ENCODE data around the gene ITIH4.

The ITIH4 gene

GRCh38 chr3:52829906-52830463, 487 bp downstream of the ITIH4 start:
- Histone ChIP-seq H3K4me3 (ENCODE audit: low read depth in 1 of 2, low read length in 2 of 2) (no peak overlapping the region), H3K27me3 (ENCODE audit: low read depth, low read length) (no peaks in the 10 kb centered on the region), H3K36me3 (ENCODE audit: control insufficient read depth in 1 of 2, insufficient read depth in 2 of 2, low read length in 2 of 2) (peaks cover 0 to 9% of the 10 kb centered on the region in 2 donors)

GRCh38 chr3:52829482-52829881, 990 bp downstream of the ITIH4 start:
- H3K9me3 ChIP-seq (ENCODE audit: control insufficient read depth in 1 of 2, low read length in 2 of 2): no peaks in the 10 kb centered on the region
- H3K4me1 ChIP-seq (ENCODE audit: control insufficient read depth in 1 of 2, insufficient read depth in 2 of 2, low read length in 2 of 2): peaks cover 0 to 3% of the 10 kb centered on the region in 2 donors
- no peak overlapping the region for H3K4me3 ChIP-seq (ENCODE audit: low read depth in 1 of 2, low read length in 2 of 2)
- H3K27ac ChIP-seq (ENCODE audit: low read length): no peak overlapping the region
- H3K27me3 ChIP-seq (ENCODE audit: low read depth, low read length): no peaks in the 10 kb centered on the region
- peaks cover 0 to 9% of the 10 kb centered on the region in 2 donors for H3K36me3 ChIP-seq (ENCODE audit: control insufficient read depth in 1 of 2, insufficient read depth in 2 of 2, low read length in 2 of 2)

More at GRCh38 chr3:52829906-52830463, 487 bp downstream of the ITIH4 start:
- H3K9me3 ChIP-seq (ENCODE audit: control insufficient read depth in 1 of 2, low read length in 2 of 2): no peaks in the 10 kb centered on the region
- no peak overlapping the region for H3K27ac ChIP-seq (ENCODE audit: low read length)
- peaks cover 0 to 8% of the 10 kb centered on the region in 2 donors for H3K4me1 ChIP-seq (ENCODE audit: control insufficient read depth in 1 of 2, insufficient read depth in 2 of 2, low read length in 2 of 2)

- H3K4me1 ChIP-seq (ENCODE audit: control insufficient read depth in 1 of 2, insufficient read depth in 2 of 2, low read length in 2 of 2): no peaks in the 10 kb centered on the region
- H3K36me3 ChIP-seq (ENCODE audit: control insufficient read depth in 1 of 2, insufficient read depth in 2 of 2, low read length in 2 of 2): peaks cover 0 to 16% of the 10 kb centered on the region in 2 donors
- no peaks in the 10 kb centered on the region for H3K9me3 ChIP-seq (ENCODE audit: control insufficient read depth in 1 of 2, low read length in 2 of 2)
- H3K27me3 ChIP-seq (ENCODE audit: low read depth, low read length): no peaks in the 10 kb centered on the region
- H3K27ac ChIP-seq (ENCODE audit: low read length): no peak overlapping the region
- no peak overlapping the region for H3K4me3 ChIP-seq (ENCODE audit: low read depth in 1 of 2, low read length in 2 of 2)
Measured at GRCh38 chr3:52827866-52828376, 2.6 kb downstream of the ITIH4 start.

GRCh38 chr3:52827441-52827840, 3.0 kb downstream of the ITIH4 start:
- H3K27ac ChIP-seq (ENCODE audit: low read length): no peak overlapping the region
- no peaks in the 10 kb centered on the region for H3K9me3 ChIP-seq (ENCODE audit: control insufficient read depth in 1 of 2, low read length in 2 of 2)
- H3K4me1 ChIP-seq (ENCODE audit: control insufficient read depth in 1 of 2, insufficient read depth in 2 of 2, low read length in 2 of 2): no peaks in the 10 kb centered on the region
- H3K27me3 ChIP-seq (ENCODE audit: low read depth, low read length): no peaks in the 10 kb centered on the region
- no peak overlapping the region for H3K4me3 ChIP-seq (ENCODE audit: low read depth in 1 of 2, low read length in 2 of 2)
- peaks cover 0 to 15% of the 10 kb centered on the region in 2 donors for H3K36me3 ChIP-seq (ENCODE audit: control insufficient read depth in 1 of 2, insufficient read depth in 2 of 2, low read length in 2 of 2)

- no peak overlapping the region for H3K27ac ChIP-seq (ENCODE audit: low read length)
- H3K27me3 ChIP-seq (ENCODE audit: low read depth, low read length): no peaks in the 10 kb centered on the region
- H3K9me3 ChIP-seq (ENCODE audit: control insufficient read depth in 1 of 2, low read length in 2 of 2): no peaks in the 10 kb centered on the region
- no peak overlapping the region for H3K4me3 ChIP-seq (ENCODE audit: low read depth in 1 of 2, low read length in 2 of 2)
- H3K4me1 ChIP-seq (ENCODE audit: control insufficient read depth in 1 of 2, insufficient read depth in 2 of 2, low read length in 2 of 2): no peaks in the 10 kb centered on the region
- peaks cover 0 to 15% of the 10 kb centered on the region in 2 donors for H3K36me3 ChIP-seq (ENCODE audit: control insufficient read depth in 1 of 2, insufficient read depth in 2 of 2, low read length in 2 of 2)
Measured at GRCh38 chr3:52824037-52824436, 6.4 kb downstream of the ITIH4 start.

GRCh38 chr3:52822363-52822762, 8.1 kb downstream of the ITIH4 start:
- Histone ChIP-seq H3K4me1 (ENCODE audit: control insufficient read depth in 1 of 2, insufficient read depth in 2 of 2, low read length in 2 of 2) (no peaks in the 10 kb centered on the region), H3K9me3 (ENCODE audit: control insufficient read depth in 1 of 2, low read length in 2 of 2) (no peaks in the 10 kb centered on the region), H3K4me3 (ENCODE audit: low read depth in 1 of 2, low read length in 2 of 2) (no peak overlapping the region), H3K27me3 (ENCODE audit: low read depth, low read length) (no peaks in the 10 kb centered on the region), H3K27ac (ENCODE audit: low read length) (no peak overlapping the region), H3K36me3 (ENCODE audit: control insufficient read depth in 1 of 2, insufficient read depth in 2 of 2, low read length in 2 of 2) (peaks cover 0 to 15% of the 10 kb centered on the region in 2 donors)

GRCh38 chr3:52820736-52821135, 9.7 kb downstream of the ITIH4 start:
- Histone ChIP-seq H3K36me3 (ENCODE audit: control insufficient read depth in 1 of 2, insufficient read depth in 2 of 2, low read length in 2 of 2) (peaks cover 0 to 15% of the 10 kb centered on the region in 2 donors), H3K27me3 (ENCODE audit: low read depth, low read length) (no peaks in the 10 kb centered on the region), H3K9me3 (ENCODE audit: control insufficient read depth in 1 of 2, low read length in 2 of 2) (no peaks in the 10 kb centered on the region), H3K27ac (ENCODE audit: low read length) (no peak overlapping the region), H3K4me1 (ENCODE audit: control insufficient read depth in 1 of 2, insufficient read depth in 2 of 2, low read length in 2 of 2) (no peaks in the 10 kb centered on the region), H3K4me3 (ENCODE audit: low read depth in 1 of 2, low read length in 2 of 2) (no peak overlapping the region)

- H3K27ac ChIP-seq (ENCODE audit: low read length): no peak overlapping the region
- H3K36me3 ChIP-seq (ENCODE audit: control insufficient read depth in 1 of 2, insufficient read depth in 2 of 2, low read length in 2 of 2): peaks cover 0 to 15% of the 10 kb centered on the region in 2 donors
- no peaks in the 10 kb centered on the region for H3K27me3 ChIP-seq (ENCODE audit: low read depth, low read length)
- H3K4me3 ChIP-seq (ENCODE audit: low read depth in 1 of 2, low read length in 2 of 2): no peak overlapping the region
- H3K9me3 ChIP-seq (ENCODE audit: control insufficient read depth in 1 of 2, low read length in 2 of 2): no peaks in the 10 kb centered on the region
- no peaks in the 10 kb centered on the region for H3K4me1 ChIP-seq (ENCODE audit: control insufficient read depth in 1 of 2, insufficient read depth in 2 of 2, low read length in 2 of 2)
Measured at GRCh38 chr3:52819936-52820335, 10.5 kb downstream of the ITIH4 start.

- no peak overlapping the region for H3K27ac ChIP-seq (ENCODE audit: low read length)
- H3K4me1 ChIP-seq (ENCODE audit: control insufficient read depth in 1 of 2, insufficient read depth in 2 of 2, low read length in 2 of 2): no peaks in the 10 kb centered on the region
Measured at GRCh38 chr3:52817860-52818259, 12.6 kb downstream of the ITIH4 start.

GRCh38 chr3:52817221-52817620, 13.3 kb downstream of the ITIH4 start:
- H3K27me3 ChIP-seq (ENCODE audit: low read depth, low read length): no peaks in the 10 kb centered on the region
- no peaks in the 10 kb centered on the region for H3K4me1 ChIP-seq (ENCODE audit: control insufficient read depth in 1 of 2, insufficient read depth in 2 of 2, low read length in 2 of 2)
- H3K9me3 ChIP-seq (ENCODE audit: control insufficient read depth in 1 of 2, low read length in 2 of 2): no peaks in the 10 kb centered on the region
- H3K36me3 ChIP-seq (ENCODE audit: control insufficient read depth in 1 of 2, insufficient read depth in 2 of 2, low read length in 2 of 2): no peaks in the 10 kb centered on the region
- H3K27ac ChIP-seq (ENCODE audit: low read length): no peak overlapping the region
- H3K4me3 ChIP-seq (ENCODE audit: low read depth in 1 of 2, low read length in 2 of 2): no peak overlapping the region

More at GRCh38 chr3:52817860-52818259, 12.6 kb downstream of the ITIH4 start:
- Histone ChIP-seq H3K36me3 (ENCODE audit: control insufficient read depth in 1 of 2, insufficient read depth in 2 of 2, low read length in 2 of 2) (peaks cover 0 to 2% of the 10 kb centered on the region in 2 donors), H3K4me3 (ENCODE audit: low read depth in 1 of 2, low read length in 2 of 2) (no peak overlapping the region), H3K9me3 (ENCODE audit: control insufficient read depth in 1 of 2, low read length in 2 of 2) (no peaks in the 10 kb centered on the region), H3K27me3 (ENCODE audit: low read depth, low read length) (no peaks in the 10 kb centered on the region)

- H3K36me3 ChIP-seq (ENCODE audit: control insufficient read depth in 1 of 2, insufficient read depth in 2 of 2, low read length in 2 of 2): no peaks in the 10 kb centered on the region
Measured at GRCh38 chr3:52816654-52817053, 13.8 kb downstream of the ITIH4 start.

GRCh38 chr3:52816199-52816598, 14.3 kb downstream of the ITIH4 start:
- Histone ChIP-seq H3K4me3 (ENCODE audit: low read depth in 1 of 2, low read length in 2 of 2) (no peak overlapping the region), H3K27me3 (ENCODE audit: low read depth, low read length) (no peaks in the 10 kb centered on the region), H3K4me1 (ENCODE audit: control insufficient read depth in 1 of 2, insufficient read depth in 2 of 2, low read length in 2 of 2) (no peaks in the 10 kb centered on the region), H3K27ac (ENCODE audit: low read length) (no peak overlapping the region), H3K9me3 (ENCODE audit: control insufficient read depth in 1 of 2, low read length in 2 of 2) (no peaks in the 10 kb centered on the region), H3K36me3 (ENCODE audit: control insufficient read depth in 1 of 2, insufficient read depth in 2 of 2, low read length in 2 of 2) (no peaks in the 10 kb centered on the region)

More at GRCh38 chr3:52816654-52817053, 13.8 kb downstream of the ITIH4 start:
- no peak overlapping the region for H3K27ac ChIP-seq (ENCODE audit: low read length)
- H3K9me3 ChIP-seq (ENCODE audit: control insufficient read depth in 1 of 2, low read length in 2 of 2): no peaks in the 10 kb centered on the region
- no peaks in the 10 kb centered on the region for H3K27me3 ChIP-seq (ENCODE audit: low read depth, low read length)
- no peaks in the 10 kb centered on the region for H3K4me1 ChIP-seq (ENCODE audit: control insufficient read depth in 1 of 2, insufficient read depth in 2 of 2, low read length in 2 of 2)
- H3K4me3 ChIP-seq (ENCODE audit: low read depth in 1 of 2, low read length in 2 of 2): no peak overlapping the region
